Measurements from ENCODE around the gene S100A16.

Gene S100A16

GRCh38 chr1:153560241-153560640 lies 52.7 kb downstream of the S100A16 start:
- DNase-seq, result no peak

GRCh38 chr1:153557877-153558276 lies 55.1 kb downstream of the S100A16 start:
- no peak for DNase-seq
